ENCODE results near the gene OSMR.
"Not testable (repeated sequence)": the region's sequence is repeated elsewhere in the genome, so short reads cannot be mapped to it uniquely, and the experiment has no call there.

OSMR gene

DNA sequence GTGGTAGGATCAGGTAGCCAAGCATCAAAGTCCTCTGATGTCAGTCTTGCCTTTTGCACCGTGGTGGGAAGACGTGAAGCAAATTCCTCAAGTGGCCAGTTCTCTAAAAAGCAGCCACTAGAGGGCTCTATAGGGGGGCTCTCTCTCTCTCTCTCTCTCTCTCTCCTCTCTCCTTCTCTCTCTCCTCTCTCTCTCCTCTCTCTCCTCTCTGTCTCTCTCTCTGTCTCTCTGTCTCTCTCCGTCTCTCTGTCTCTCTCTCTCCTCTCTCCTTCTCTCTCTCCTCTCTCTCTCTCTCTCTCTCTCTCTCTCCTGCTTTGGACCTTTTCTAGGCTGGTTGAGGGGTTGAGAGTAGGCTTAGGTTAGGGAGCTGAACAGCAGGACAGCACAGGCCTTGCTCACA is 13.9 kb upstream of the OSMR start:
- no peak for DNase-seq

DNA sequence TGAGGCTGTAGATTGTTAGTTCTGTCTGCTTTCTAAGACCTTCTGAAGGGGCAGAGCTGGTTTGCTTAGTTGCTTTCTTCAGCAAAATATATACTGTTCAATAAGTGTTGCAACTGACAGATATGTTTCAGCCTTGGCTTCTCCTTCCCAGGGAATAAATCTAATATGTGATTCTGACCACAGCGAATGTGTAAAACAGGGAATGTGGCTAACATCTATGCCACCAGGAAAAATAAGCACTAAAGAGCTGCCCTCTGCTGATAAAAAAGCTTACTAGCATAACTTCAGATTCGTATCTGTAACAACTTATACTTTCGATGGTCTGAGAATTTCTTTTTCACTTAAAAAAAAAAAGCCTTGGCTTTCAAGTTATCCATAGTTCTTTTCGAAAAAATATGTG is 13.0 kb upstream of the OSMR start:
- DNase-seq = no peak

DNA sequence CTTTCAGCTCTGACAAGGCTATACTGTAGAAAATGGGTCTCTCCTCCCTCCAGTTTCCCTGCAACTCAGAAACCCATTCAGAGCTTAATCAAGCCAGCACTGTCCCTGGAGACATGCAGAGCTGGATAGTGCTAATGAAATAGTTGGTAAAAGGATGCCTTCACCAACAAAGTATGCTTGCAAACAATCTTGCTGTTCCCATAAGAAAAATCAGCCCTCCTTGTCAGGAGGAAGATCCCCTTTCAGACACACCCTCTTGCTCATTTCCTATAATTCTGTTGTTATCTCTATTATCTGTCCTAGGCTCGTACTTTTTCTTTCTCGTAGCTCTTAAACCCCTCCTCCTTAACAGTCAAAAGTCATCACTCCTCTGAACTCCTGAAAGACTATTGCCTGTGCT is 9.9 kb upstream of the OSMR start:
- no peak for DNase-seq

DNA sequence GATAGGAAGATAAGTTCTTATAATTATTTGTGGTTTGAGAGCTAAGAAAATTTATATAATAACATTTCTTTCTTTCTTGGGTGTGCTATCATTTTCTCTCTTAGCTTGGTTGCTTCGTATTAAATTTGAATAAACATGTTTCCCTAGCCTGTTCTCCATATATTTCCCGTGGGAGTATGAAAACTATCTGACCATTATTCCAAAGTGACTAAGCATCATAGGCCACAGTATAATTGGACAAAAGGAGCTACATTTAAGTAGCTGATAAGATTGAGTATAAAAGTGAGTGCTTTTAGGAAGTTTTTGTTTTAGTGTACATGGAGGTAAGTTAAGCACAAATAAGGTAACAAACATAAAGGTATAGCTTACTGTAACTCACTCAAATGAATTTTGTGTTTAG is 8.4 kb upstream of the OSMR start:
- DNase-seq = no peak

DNA sequence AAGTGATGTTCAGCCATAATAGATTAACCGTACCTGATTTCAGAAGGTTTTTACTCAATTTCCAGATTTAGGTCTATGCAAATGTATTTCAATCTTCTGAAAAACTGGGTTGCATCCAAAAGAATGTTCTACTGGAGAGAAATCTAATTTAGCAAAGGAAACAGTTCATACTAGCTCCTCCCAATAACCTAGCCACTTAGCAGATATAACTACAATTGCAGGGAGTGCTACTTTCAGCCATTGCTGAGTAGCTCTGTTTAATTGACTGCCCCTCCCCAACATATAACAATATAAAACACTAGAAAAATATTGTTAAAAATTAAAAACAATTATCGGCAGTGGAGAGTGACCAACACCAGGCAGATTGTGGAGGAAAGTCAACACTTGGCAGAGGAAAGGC is 7.9 kb upstream of the OSMR start:
- no peak for DNase-seq

DNA sequence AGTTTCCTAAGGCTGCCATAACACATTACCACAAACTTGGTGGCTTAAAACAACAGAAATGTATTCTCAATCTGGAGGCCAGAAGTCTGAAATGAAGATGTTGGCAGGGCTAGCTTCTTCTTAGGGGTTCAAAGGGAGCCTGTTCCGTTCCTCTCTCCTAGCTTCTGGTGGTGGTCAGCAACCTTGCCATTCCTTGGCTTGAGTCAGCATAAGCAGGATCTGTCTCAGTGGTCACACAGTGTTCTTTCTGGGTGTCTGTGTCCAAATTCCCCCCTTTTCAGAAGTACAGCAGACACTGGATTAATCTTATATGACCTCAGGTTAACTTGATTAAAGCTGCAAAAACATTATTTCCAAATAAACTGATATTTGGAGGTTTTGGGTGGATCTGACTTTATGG is 2.1 kb upstream of the OSMR start:
- DNase-seq = no peak

DNA sequence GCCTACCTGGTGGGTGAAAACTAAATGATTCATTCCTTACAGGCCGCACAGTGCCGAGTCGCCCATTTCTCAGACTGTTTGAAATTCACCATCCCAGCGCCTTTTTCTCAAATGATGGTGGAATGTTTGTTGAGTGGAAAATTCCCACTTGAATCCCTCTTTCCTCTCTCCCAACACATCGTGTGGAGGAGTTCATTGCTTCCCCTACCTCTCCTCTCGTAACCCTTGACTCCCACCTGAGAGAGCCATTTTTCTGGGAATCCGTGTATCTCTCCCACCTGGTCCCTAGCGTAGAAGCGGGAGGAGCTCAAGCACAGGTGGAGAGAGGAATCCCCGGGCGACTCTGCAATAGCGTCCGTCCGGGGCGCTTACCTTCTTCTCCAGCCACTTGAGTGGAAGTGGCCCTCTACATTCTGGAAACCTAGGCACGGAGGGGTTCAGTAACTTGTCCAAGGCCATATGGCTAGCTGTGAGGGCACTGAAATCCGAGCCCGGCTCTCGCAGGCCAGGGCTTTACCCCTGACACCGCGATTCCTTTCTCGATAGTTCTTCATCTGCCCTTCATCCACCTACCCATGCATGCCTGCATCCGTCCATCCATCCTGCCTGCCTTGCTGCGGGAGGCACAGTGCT is 683 bp downstream of the OSMR start:
- DNase-seq = no peak

DNA sequence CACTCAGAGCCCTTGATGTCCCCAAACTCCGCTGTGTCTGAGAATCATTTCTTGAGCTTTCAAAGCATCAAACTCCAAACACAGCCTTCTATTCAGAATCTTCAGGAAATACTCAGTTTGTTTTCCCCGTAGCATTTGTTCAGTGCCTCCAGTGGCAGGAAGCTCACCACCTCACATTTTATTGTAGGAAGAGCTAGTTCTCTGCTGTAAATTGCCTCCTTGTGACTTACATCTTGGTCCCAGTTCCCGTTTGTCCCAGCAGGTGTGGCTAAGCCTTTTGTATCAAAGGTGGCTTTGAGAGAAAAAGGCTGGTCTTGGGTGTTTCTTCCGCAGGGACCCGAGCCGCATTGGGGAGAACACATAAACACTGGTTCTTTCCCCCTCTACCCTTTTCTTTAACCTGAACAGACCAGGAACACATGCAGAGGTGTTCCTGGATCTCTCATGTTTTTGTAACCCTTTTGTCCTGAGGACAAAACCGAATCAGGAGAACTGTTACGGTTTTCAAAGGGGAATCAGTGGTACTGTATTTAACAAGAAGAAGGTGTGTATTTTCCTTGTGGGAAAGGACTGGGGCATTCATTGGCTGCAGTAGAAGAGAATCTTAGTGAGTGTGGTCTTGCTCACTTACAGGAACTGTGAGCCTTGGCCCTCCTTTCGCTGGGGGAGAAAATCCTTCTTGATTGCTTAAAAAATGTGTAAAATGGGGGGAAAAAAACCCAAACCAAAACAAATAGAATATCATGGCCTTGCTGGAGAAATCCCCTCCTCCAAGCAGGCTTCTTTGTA is 1.9 kb downstream of the OSMR start:
- DNase-seq = no peak

DNA sequence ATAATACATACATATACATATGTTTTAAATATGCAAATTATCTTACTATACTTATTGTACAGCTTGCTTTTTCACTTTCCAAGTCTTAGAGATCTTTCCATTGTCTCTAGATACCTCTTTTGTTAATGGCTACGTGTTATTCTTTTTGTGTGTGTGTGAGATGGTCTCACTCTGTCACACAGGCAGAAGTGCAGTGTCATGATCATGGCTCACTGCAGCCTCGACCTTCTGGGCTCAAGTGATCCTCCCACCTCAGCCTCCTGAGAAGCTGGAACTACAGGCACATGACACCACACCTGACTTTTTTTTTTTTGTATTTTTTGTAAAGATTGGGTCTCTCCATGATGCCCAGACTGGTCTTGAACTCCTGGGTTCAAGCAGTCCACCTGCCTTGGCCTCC is 2.8 kb downstream of the OSMR start:
- no peak for DNase-seq

DNA sequence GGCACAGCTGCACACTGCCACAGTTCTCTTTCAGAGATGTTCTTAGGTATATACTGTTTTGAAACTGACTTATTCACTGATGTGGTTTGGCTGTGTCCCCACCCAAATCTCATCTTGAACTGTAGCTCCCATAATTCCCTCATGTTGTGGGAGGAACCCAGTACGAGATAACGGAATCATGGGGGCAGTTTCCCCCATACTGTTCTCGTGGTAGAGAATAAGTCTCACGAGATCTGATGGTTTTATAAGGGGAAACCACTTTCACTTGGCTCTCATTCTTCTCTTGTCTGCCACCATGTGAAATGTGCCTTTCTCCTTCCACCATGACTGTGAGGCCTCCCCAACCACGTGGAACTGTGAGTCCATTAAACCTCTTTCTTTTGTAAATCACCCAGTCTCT is 5.8 kb downstream of the OSMR start:
- not testable (repeated sequence) for DNase-seq

DNA sequence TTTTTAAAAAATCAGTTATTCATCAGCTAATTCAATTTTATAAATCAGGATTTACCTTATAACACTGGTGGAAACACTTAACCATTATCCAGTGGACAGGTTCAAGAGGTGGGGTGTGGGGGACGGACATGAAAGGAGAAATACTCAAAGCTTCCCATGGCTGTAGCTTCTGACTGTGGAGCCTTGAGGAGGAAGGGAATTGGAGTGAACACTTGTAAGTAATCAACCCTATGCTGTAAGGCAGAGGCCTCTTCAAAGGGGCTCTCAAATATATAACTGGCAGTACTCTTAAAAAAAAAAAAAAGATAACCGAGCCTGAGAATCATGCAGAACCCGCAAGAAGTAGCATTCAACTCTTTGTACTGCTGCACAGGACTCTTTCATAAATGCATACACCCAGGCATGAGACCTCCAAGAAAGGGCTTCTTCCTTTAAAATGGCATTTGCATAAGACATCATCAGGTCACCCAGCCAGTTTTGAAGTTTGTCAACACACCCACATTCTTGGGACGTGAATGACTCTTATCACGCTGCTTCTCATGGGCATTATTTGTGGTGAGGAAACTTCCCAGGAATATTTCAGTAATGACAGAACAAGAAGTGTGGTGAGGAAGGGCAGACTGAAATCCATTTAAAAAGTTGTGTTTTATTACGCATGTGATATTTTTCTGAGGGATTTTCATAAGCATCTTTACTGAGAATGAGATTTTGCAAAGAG is 8.1 kb downstream of the OSMR start:
- DNase-seq = no peak

DNA sequence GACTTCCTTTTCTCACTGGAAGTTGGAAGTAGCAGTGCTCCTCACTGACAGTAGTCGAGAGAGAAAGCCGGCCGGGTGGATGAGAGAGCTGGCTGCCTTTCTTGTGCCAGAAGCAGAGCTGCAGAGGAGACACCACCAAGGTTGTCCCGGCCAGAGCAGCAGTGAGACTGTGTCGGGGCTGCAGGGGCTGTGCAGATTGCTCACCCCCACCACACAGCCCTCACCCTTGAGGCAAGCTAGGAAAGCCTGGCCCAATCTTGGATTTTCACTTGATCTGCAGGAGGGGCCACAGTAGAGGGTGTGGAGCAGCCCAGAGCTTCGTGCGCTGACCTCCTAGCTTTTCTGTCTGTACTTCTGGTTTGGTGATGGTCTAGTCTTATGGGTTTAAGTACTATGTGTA is 9.1 kb downstream of the OSMR start:
- DNase-seq = no peak

DNA sequence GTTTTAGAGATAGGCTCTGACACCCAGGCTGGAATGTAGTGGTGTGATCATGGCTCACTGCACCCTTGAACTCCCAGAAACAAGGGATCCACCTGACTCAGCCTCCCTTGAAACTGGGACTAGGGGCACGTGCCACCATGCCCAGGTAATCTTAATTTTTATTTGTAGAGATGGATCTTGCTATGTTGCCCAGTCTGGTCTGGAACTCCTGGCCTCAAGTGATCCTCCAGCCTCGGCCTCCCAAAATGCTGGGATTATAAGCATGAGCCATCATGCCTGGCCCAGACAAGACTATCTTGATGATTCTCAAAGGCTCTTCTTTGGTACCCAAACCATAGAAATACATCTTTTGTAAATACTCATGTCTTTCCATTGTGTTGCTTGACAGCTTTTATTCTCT is 10.8 kb downstream of the OSMR start:
- DNase-seq = no peak

DNA sequence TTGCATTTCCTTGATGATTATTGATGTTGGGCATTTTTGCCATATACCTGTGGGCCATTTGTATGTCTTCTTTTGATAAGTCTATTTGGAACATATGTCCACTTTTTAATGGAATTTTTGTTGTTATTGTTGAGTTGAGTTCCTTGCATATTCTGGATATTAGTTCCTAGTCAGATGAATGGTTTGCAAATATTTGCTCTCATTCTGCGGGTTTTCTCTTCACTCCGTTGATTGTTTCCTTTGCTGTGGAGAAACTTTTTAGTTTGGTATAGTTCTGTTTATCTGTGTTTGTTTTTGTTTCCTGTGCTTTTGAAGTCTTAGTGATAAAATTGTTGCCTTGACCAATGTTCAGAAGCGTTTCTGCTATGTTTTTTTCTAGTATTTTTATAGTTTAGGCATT is 13.0 kb downstream of the OSMR start:
- DNase-seq = no peak

DNA sequence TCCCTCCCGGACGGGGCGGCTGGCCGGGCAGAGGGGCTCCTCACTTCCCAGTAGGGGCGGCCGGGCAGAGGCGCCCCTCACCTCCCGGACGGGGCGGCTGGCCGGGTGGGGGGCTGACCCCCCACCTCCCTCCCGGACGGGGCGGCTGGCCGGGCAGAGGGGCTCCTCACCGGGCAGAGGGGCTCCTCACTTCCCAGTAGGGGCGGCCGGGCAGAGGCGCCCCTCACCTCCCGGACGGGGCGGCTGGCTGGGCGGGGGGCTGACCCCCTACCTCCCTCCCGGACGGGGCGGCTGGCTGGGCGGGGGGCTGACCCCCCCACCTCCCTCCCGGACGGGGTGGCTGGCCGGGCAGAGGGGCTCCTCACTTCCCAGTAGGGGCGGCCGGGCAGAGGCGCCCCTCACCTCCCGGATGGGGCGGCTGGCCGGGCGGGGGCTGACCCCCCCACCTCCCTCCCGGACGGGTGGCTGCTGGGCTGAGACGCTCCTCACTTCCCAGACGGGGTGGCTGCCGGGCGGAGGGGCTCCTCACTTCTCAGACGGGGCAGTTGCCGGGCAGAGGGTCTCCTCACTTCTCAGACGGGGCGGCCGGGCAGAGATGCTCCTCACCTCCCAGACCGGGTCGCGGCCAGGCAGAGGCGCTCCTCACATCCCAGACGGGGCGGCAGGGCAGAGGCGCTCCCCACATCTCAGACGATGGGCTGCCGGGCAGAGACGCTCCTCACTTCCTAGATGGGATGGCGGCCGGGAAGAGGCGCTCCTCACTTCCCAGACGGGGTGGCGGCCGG is 16.4 kb downstream of the OSMR start:
- DNase-seq = not testable (repeated sequence)

DNA sequence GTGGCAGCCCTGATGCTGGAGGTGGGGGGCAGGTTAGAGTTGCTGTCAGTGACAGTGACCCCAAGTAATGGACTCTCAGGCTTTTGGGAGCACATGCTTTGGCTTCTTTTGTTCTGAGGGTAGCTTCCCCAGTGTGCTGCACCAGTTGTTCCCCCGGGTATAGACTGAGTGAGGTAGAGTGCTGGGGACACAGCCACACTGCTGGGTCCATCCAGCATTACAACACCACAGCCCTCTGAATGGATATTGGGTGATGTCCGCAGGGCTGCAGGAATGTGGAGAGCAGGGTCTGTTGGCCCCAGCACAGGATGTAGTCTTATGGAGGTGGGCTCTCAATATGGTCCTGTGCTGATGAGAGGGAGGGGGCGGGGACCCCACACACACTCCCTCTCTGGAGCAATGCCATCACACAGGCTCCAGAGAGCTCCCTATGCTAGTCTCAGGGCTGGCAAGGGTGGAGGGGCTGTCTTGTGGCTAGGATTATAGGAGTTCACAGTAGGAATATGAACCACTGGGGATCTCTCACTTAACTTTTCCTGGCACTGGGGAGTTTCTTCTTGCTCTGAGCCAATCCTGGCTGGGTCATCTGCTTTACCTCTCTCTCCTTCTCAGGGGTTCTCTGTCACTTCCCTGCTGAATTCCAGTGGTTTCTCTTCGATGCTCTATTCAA is 20.7 kb downstream of the OSMR start:
- DNase-seq = no peak

DNA sequence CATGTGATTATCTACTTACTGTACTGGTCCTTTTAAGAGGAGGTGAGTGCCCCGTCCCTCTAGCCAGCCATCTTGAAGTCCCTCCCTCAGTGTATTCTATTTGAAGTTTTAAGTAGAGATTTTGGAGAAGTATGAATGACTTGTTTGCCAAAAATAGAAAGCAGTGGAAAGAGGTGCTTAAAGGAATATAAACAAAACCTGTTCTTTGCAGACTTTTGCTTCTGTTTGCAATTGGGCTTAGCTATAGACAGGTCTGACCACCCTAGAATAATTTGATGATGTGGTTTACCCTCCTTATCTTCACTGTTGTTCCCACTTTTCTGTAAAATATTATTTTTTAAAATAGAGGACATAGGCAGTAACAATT is 21.2 kb downstream of the OSMR start:
- DNase-seq = no peak

DNA sequence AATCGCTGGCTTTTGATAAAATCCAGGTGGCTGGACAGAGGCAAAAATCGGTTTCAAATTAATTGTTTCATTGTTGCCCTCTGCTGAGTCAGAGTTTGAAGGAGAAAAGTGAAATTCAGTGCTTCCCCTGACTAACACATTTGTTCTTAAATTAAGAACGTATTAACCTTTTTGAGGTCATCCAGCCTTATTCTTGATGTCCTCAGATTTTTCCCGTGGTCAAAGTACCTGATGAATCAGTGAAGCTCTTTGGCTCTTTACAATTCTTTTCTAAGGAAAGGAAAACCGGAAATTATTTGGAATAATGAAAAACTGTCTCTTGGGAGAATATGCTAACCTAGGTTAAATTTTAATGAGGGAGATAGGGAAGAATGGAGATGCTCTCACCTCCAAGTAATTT is 21.6 kb downstream of the OSMR start:
- DNase-seq = no peak

DNA sequence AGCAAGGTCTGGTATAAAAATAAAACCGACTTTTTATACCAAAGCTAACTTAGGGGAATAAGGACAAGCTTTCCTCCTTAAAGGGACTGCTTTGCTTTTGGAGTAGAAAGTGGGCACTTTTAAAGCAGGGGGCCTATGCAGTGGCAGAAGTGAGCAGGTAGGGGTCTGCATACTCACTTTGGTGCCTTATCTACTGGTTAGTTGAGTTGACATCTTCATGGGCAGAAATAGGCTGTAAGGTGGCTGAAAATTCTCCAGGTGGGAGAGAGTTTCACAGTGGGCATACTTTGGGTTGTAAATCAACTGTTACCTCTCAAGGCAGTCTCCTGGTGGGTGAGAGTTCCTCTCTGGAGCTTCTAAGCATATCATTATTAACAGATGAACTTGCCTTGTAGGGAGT is 24.8 kb downstream of the OSMR start:
- DNase-seq = no peak

DNA sequence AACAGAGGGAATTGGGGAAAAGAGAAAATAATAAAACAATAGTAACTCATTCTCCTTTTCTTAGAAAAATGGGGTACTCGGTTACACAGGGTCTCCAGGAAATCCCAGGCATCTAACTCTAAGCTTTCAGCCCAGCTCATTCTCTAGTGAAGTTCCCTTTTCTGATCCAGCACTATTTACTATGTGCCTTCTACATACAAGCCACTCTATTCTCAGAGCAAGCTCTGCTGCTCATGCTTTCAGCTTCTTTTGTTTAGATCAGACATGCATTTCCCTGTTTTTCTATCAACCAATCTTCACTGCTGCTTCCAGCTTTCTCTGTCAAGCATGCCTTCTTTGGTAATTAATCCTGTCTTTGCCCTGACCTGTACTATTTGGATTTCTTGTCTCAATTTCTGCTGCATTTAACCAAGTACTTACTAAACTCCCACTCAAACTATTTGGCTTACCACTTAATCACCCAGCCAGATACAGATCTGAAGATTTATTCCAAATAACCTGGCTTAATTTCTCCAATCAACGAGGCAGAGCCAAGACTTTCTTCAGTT is 25.3 kb downstream of the OSMR start:
- no peak for DNase-seq

DNA sequence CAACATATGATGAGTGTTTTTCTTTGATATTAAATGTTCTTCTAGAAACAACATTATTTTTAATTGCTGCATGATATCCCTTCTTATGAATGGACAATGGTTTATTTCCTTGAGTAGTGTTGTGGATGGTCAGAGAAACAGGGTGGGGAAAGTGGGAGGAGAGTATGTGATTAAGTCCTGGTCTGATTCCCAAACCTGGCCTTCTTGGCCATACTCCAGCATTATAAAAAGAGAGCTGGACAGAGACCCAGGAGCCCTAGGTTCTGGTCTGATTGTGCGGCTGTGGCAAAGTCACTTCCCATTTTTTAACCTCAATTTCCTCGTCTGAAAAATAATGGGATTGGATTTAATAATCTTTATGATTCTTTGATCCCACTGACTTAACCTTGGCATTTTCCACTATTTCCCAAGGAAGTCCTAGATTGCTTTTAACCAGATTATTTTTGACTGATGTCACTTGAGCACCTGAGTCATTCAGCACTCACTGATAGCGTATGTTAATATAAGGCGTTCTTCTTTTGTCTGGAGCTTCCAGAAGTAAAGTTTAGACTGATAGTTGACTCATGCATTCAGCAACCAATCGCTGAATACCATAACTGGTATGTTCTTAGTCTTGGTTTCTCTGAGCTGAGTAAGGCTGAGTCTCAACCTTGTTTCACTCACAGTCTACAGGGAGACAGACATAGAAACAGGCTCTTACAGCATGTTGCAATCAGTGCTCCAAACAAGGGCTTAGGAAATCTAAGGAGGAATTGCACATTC is 26.2 kb downstream of the OSMR start:
- no peak for DNase-seq

DNA sequence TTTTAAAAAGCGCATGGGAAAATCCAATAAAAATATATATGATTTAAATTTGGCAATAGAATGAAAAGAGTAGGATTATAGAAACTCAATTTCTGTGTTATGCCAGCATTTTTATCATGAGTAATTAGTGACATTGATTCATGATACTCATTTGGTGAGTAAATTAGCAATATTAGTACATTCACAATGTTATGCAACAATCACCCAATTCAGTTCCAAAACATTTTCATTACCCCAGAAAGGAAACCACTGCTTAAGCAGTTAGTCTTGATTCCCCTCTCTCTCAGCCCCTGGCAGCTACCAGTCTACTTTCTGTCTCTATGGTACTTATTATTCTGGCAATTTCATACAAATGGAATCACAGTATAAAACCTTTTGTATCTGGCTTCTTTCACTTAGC is 27.0 kb downstream of the OSMR start:
- DNase-seq = no peak

Measured in activated naive CD4-positive, alpha-beta T cell (primary cell).